ENCODE results near the gene CHCHD6. TPM values are rescaled to one million over a fixed set of nuclear protein-coding genes. Genes with fewer than 3 reads are reported as not detected.

CHCHD6 gene
- total and polyA plus RNA-seq, 2 of the 4 experiments (the other 2 are of a cell fraction), result 18.8 to 28.9 TPM

DNA sequence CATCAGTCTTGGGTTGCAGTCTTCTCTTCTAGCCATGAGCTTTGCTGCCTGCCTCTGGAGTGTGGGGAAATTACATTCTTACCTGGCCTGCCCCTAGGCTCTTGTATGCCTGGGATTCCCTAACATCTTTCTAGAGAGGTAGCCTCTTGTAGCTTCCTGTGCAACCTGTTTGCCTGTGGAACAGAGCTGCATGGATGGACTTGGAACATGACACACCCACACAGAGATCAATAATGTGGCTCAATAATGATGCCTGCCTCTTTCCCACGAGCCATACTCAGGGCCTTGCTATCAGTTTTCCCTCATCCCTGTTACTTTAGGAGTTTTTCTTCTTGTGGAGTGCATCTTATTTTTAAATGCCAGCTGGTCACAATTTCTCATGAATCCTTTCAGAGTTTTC lies 11.4 kb downstream of the CHCHD6 start:
- no peak for ATAC-seq (ENCODE audit: low read depth)

More for the DNA sequence above, 11.4 kb downstream of the CHCHD6 start:
- Histone ChIP-seq H2BK5ac (ENCODE audit: low read depth, low read length, poor library complexity, severe bottlenecking) (no peak overlapping the region), H3K9me1 (ENCODE audit: insufficient read depth, low read length) (no peaks in the 10 kb centered on the region; the same call in 1 of the 2 replicates), H3K18ac (ENCODE audit: low read depth, low read length) (no peak overlapping the region), H3K27me3 (ENCODE audit: control insufficient read depth, insufficient read depth, low read length) (no peaks in the 10 kb centered on the region), H3K14ac (replicated peaks; ENCODE audit: low read depth, low read length) (no peak overlapping the region), H3K4me1 (ENCODE audit: control insufficient read depth, insufficient read depth, low read length) (0 out of 2 replicates have a peak, but pooled peaks cover 2% of the 10 kb centered on the region), H3K56ac (ENCODE audit: extremely low read depth, insufficient read depth, low read length) (no peak overlapping the region), H3K4me3 (ENCODE audit: insufficient read depth, low read depth, low read length) (no peak overlapping the region), H3K79me1 (ENCODE audit: low read depth in 1 of 2, low read length in 2 of 2) (peaks cover 19 to 22% of the 10 kb centered on the region in 2 experiments; a peak in 3 of 4 replicates), H3K4me2 (ENCODE audit: low read depth, low read length) (no peak overlapping the region), H2AK5ac (ENCODE audit: low read depth, low read length) (no peak overlapping the region), H3K4ac (ENCODE audit: low read depth, low read length) (no peak overlapping the region), H4K91ac (ENCODE audit: insufficient read depth, low read depth, low read length) (no peak overlapping the region), H4K20me1 (ENCODE audit: insufficient read depth, low read length) (peaks cover 12% of the 10 kb centered on the region), H4K8ac (ENCODE audit: low read depth in 2 of 2, low read length in 2 of 2) (no peak overlapping the region), H3K36me3 (ENCODE audit: control insufficient read depth, insufficient read depth, low read length) (no peaks in the 10 kb centered on the region), H2AFZ (replicated peaks; ENCODE audit: low read length, poor library complexity) (no peak overlapping the region), H2BK120ac (ENCODE audit: low read depth, low read length) (no peak overlapping the region), H3K9ac (ENCODE audit: low read depth, low read length) (no peak overlapping the region), H4K5ac (ENCODE audit: low read depth, low read length) (no peak overlapping the region), H3K23ac (ENCODE audit: low read depth, low read length) (no peak overlapping the region), H2BK15ac (ENCODE audit: low read depth, low read length) (no peak overlapping the region), H3K9me3 (ENCODE audit: control insufficient read depth, insufficient read depth, low read length) (no peaks in the 10 kb centered on the region), H2AK9ac (replicated peaks; ENCODE audit: low read depth, low read length, poor library complexity) (no peak overlapping the region), H2BK20ac (ENCODE audit: low read depth, low read length) (no peak overlapping the region), H3K27ac (ENCODE audit: insufficient read depth, low read length) (no peak overlapping the region)
- in situ Hi-C loops (cut with MboI; ENCODE audit: low sequenced_read_pairs), result no loop called here
- intact Hi-C loops (cut with micrococcal nuclease), result no loop called here
- ChIA-PET CTCF (interaction anchor here (0.7 kb wide), 1 partner anchor 104 kb away, joined by 3 read pairs; no protein-coding TSS in a partner anchor), POLR2A (ENCODE audit: unreplicated experiment) (no interaction called here)
- no CpG with 5 or more reads among the region's 1 CpG for WGBS, 2 experiments (ENCODE audit: extremely low coverage in 2 of 2, insufficient read length in 1 of 2)
- TF ChIP-seq FOS (IDR thresholded peaks at IDR 0.05; ENCODE audit: low read depth, low read length), result no peak
- TF ChIP-seq MAFK (IDR thresholded peaks at IDR 0.05; ENCODE audit: low read depth, low read length), result no peak
- TF ChIP-seq RCOR1 (IDR thresholded peaks at IDR 0.05; ENCODE audit: insufficient replicate concordance, low read length), result no peak
- TF ChIP-seq ELK1 (IDR thresholded peaks at IDR 0.05; ENCODE audit: borderline replicate concordance, low read depth, low read length), result no peak
- no peak for TF ChIP-seq CHD1 (IDR thresholded peaks at IDR 0.05; ENCODE audit: low read depth, low read length)
- TF ChIP-seq NFE2L2 (IDR thresholded peaks at IDR 0.05; ENCODE audit: low read depth, low read length), result no peak
- TF ChIP-seq MXI1 (IDR thresholded peaks at IDR 0.05; ENCODE audit: borderline replicate concordance, low read depth, low read length), result no peak
- TF ChIP-seq MAZ (IDR thresholded peaks at IDR 0.05; ENCODE audit: borderline replicate concordance, low read depth, low read length), result no peak
- TF ChIP-seq, protein P1, sequence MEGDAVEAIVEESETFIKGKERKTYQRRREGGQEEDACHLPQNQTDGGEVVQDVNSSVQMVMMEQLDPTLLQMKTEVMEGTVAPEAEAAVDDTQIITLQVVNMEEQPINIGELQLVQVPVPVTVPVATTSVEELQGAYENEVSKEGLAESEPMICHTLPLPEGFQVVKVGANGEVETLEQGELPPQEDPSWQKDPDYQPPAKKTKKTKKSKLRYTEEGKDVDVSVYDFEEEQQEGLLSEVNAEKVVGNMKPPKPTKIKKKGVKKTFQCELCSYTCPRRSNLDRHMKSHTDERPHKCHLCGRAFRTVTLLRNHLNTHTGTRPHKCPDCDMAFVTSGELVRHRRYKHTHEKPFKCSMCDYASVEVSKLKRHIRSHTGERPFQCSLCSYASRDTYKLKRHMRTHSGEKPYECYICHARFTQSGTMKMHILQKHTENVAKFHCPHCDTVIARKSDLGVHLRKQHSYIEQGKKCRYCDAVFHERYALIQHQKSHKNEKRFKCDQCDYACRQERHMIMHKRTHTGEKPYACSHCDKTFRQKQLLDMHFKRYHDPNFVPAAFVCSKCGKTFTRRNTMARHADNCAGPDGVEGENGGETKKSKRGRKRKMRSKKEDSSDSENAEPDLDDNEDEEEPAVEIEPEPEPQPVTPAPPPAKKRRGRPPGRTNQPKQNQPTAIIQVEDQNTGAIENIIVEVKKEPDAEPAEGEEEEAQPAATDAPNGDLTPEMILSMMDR (conservative IDR thresholded peaks at IDR 0.05; ENCODE audit: low read depth, low read length), result no peak
- no TSS peak for BruUV-seq (replicated peaks)
- DNase-seq, result no peak
- dilution Hi-C loops (cut with HindIII; ENCODE audit: low sequenced_read_pairs, unreplicated experiment), result no loop called here

Data from IMR-90 (cell line).